Left lung (tissue), 10 donors: ENCODE measurements around the gene NCBP2L. TPM values are rescaled to one million over a fixed set of nuclear protein-coding genes. Genes with fewer than 3 reads are reported as not detected.

Source experiments
- ATAC-seq: fragments of 200-7000 bp; cut with Tn5 transposase; one replicate; pipeline ENCODE4 v1.9.1; 2020; ENCODE audit warnings: moderate library complexity
- DNase-seq, 4 donors: peaks; one replicate each; pipeline ENCODE4 v3.0.0-alpha.2; 2013 to 2020
- H3K27ac ChIP-seq, 2 donors: fragments of 200-600 bp; sonication (generic) in 1 of 2; one replicate each; pipeline versions ENCODE4 v1.5.0 to v1.8.0; 2020 to 2021
- H3K27me3 ChIP-seq, 2 donors: fragments of 200-600 bp; sonication (generic) in 1 of 2; one replicate each; pipeline versions ENCODE4 v1.5.0 to v1.8.0; 2020 to 2021
- H3K36me3 ChIP-seq, 2 donors: fragments of 200-600 bp; sonication (generic) in 1 of 2; one replicate each; pipeline versions ENCODE4 v1.5.0 to v1.8.0; 2020 to 2021
- H3K4me1 ChIP-seq, 2 donors: fragments of 200-600 bp; one replicate each; pipeline ENCODE4 v1.8.0; 2021
- H3K4me3 ChIP-seq, 2 donors: fragments of 200-600 bp; sonication (generic) in 1 of 2; one replicate each; pipeline versions ENCODE4 v1.5.0 to v1.8.0; 2020 to 2021; ENCODE audit warnings: mild to moderate bottlenecking in 1 of 2
- H3K9me3 ChIP-seq, 2 donors: fragments of 200-600 bp; sonication (generic) in 1 of 2; one replicate each; pipeline versions ENCODE4 v1.5.0 to v1.8.0; 2020 to 2021
- intact Hi-C, 2 donors: fragments of 100-400 bp; cut with DNase I; formaldehyde crosslinking; loops; one replicate each; pipeline versions ENCODE4 v1.11.2 to v1.14.2; 2022
- polyA plus RNA-seq, 6 donors: library from polyadenylated mRNA; unstranded; fragments of 120-200 nt; gene quantifications; one replicate each; pipeline ENCODE4 v1.2.1, GENCODE V29; 2013; ENCODE audit not compliant: insufficient read length in 6 of 6
- total RNA-seq, 2 donors: library from RNA; stranded (reverse); fragmentation: NEBNext Ultra II Directional; extraction: Animal tissue kit (Norgen Biotek cat#: 25700); gene quantifications; one replicate each; pipeline ENCODE4 v1.2.1, GENCODE V29; 2021
- TF ChIP-seq, protein P1 (sequence below), 2 donors: fragments of 200-600 bp; sonication (generic) in 1 of 2; IDR thresholded peaks; one replicate each; pipeline versions ENCODE4 v1.5.0 to v1.8.0; 2021; ENCODE audit warnings: antibody characterized with exemption in 2 of 2
- donor health status: DM: no; HTN: yes; CAD: no.
- donor health status: DM: no; HTN: no; CAD: no.

Gene NCBP2L
- total and polyA plus RNA-seq, 8 donors, result 0.14 to 0.38 (median 0.20) TPM; not detected in 3

DNA sequence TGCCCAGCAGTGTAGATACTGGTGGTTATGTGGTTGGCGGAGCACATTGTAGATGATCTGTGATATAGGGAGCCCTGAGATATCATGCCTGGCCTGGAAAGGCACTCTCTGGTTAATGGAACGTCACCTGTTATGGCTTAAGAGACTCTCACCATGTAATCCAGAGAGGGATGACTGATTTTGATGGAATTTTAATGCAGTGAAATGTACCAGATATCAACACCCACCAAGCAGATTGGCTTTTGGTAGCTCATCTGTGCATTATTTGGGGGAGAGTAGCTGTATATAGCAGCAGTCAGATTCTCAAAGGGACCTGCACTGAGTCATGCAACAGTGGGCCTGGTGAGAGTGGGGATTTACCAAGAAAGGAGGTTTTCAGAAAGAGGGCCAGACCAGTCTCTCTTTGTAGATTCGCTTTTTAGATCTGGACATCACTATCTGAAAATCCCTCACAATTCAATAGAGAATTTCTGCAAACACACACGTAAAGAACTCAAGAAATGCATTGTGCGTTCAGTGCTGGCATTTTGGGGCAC, 19.2 kb upstream of the NCBP2L start:
- DNase-seq (no peak), ATAC-seq (no peak)
- H3K27ac ChIP-seq, result no peak overlapping the region
- H3K4me3 ChIP-seq, result no peak overlapping the region
- no peaks in the 10 kb centered on the region for H3K4me1 ChIP-seq
- no peaks in the 10 kb centered on the region for H3K9me3 ChIP-seq
- no peaks in the 10 kb centered on the region for H3K36me3 ChIP-seq
- intact Hi-C loops, result no loop called here
- TF ChIP-seq, protein P1, sequence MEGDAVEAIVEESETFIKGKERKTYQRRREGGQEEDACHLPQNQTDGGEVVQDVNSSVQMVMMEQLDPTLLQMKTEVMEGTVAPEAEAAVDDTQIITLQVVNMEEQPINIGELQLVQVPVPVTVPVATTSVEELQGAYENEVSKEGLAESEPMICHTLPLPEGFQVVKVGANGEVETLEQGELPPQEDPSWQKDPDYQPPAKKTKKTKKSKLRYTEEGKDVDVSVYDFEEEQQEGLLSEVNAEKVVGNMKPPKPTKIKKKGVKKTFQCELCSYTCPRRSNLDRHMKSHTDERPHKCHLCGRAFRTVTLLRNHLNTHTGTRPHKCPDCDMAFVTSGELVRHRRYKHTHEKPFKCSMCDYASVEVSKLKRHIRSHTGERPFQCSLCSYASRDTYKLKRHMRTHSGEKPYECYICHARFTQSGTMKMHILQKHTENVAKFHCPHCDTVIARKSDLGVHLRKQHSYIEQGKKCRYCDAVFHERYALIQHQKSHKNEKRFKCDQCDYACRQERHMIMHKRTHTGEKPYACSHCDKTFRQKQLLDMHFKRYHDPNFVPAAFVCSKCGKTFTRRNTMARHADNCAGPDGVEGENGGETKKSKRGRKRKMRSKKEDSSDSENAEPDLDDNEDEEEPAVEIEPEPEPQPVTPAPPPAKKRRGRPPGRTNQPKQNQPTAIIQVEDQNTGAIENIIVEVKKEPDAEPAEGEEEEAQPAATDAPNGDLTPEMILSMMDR (IDR thresholded peaks at IDR 0.05), result no peak
- no peaks in the 10 kb centered on the region for H3K27me3 ChIP-seq

DNA sequence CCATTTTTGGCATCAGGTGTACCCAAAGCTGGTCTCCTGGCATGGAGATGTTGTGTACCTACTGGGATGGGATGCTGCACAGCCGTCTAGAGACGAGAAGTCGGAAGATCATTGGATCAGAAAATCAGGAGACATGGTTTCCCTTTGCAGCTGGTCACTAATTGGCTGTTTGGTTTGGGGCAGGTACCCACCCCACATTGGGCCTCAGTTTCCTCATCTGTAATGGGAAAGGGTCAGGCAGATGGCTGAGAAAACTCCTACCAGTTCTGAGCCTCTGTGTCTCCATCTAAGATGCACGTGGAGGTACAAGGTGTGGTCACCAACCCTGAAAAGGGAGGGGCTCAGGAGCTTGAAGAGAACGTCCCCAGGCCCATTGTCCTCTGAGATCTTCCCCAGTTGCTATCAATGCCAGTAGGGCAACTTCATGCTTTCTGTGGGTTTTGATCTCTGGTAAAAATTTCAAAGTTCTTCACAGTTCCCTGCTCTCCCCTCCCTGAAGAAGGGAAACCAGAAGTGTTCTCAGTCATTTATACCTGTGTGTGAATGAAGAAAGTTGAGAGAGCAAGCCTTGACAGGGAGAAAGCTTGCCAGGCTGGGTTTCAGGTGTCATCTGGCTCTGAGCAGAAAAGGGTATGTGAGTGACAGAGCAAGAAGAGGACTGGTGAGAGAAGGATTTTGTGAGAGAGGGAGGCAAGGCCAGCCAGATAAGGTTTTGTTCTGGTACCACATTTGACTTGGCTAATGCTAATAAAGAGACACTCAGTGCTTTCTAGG, 17.0 kb upstream of the NCBP2L start:
- no peak overlapping the region for H3K4me3 ChIP-seq
- H3K36me3 ChIP-seq, result no peaks in the 10 kb centered on the region
- TF ChIP-seq, protein P1 (IDR thresholded peaks at IDR 0.05), result no peak
- no peaks in the 10 kb centered on the region for H3K9me3 ChIP-seq
- ATAC-seq, result no peak
- H3K27ac ChIP-seq, result no peak overlapping the region
- intact Hi-C loops, result no loop called here
- DNase-seq, result no peak
- no peaks in the 10 kb centered on the region for H3K4me1 ChIP-seq
- no peaks in the 10 kb centered on the region for H3K27me3 ChIP-seq

DNA sequence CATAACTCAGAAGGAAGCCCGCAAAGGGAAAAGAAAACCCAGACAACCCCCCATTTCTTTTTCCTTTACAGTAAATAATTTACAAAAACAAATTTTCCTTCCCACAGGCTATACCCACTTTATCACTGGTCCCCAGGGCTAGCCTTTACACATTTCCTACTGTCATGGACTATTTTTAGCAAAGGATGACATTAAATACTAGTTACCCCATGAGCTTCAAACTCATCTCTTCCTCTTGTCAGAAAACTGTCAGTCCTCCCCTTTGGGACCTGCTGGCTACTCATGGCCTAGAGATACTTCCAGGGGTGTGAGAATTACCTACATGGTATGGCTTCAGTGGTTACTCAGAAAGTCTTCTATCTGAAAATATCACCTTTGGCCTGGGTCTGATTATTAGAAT, 13.9 kb upstream of the NCBP2L start:
- Histone ChIP-seq H3K4me1 (no peaks in the 10 kb centered on the region), H3K27ac (no peak overlapping the region), H3K4me3 (no peak overlapping the region), H3K9me3 (no peaks in the 10 kb centered on the region), H3K36me3 (no peaks in the 10 kb centered on the region), H3K27me3 (no peaks in the 10 kb centered on the region)
- TF ChIP-seq, protein P1 (IDR thresholded peaks at IDR 0.05), result no peak
- ATAC-seq, result no peak
- no peak for DNase-seq
- intact Hi-C loops, result no loop called here

DNA sequence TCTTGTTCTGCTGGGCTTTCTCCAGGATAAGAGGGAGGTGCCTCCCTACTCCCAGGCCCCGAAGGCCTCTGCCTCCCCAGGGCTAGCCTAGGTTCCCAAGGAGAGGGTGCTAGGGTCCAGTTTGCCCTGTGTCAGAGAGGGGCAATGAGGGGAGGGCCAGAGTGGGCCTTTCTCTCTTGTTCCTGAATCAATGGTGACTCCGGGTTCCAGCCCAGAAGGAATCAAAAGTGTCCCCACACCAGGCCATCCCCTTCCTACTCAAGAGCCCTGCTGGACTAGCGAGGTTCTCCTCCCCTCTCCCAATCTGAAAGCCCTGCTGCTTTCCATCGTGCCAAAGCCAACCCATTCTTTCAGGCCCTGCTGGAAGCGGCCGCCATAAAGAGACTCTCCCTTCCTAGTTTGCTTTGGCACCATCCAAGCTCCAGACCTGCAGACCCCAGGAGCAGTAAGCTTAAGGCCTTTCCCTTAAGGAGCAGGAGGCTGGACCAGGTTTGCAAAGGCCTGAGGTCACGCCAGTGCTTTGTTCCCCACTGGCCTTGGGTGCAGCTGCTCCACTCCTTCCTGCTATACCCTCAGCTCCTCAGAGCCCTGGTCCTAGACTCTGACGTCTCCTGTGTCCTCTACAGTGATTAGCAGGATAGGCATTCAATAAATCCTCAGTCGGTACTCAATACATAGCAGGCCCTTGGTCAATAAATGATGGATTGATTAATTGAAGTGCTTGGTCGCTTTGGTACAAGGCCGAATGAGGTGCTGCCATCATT, 12.5 kb upstream of the NCBP2L start:
- intact Hi-C loops, result no loop called here
- Histone ChIP-seq H3K4me3 (no peak overlapping the region), H3K27me3 (no peaks in the 10 kb centered on the region), H3K36me3 (no peaks in the 10 kb centered on the region), H3K9me3 (no peaks in the 10 kb centered on the region), H3K4me1 (no peaks in the 10 kb centered on the region), H3K27ac (no peak overlapping the region)
- ATAC-seq, result no peak
- no peak for DNase-seq
- TF ChIP-seq, protein P1 (IDR thresholded peaks at IDR 0.05), result no peak
